H1 (cell line): ENCODE results near the gene TIGD6. TPM values are rescaled to one million over a fixed set of nuclear protein-coding genes. Genes with fewer than 3 reads are reported as not detected.

Source experiments
- HDAC2 ChIP-seq, 2 experiments: fragments of 300-600 bp in 1 of 2; sonication (generic) in 1 of 2; IDR thresholded peaks; 2 replicates each; pipeline ENCODE4 v1.6.1; 2011 to 2012; ENCODE audit warnings: low read depth in 2 of 2, low read length in 2 of 2, mild to moderate bottlenecking in 2 of 2, moderate library complexity in 2 of 2, borderline replicate concordance in 1 of 2, inconsistent platforms in 1 of 2
- PHF8 ChIP-seq: fragments of 200-600 bp; sonication (generic); conservative IDR thresholded peaks from 2 replicates; pipeline ENCODE4 v1.7.1; 2012; ENCODE audit warnings: low read depth, mild to moderate bottlenecking, inconsistent platforms, low read length, moderate library complexity
- POU5F1 ChIP-seq: IDR thresholded peaks from 2 replicates; pipeline ENCODE4 v1.6.1; 2011; ENCODE audit warnings: low read depth, mild to moderate bottlenecking, low read length, moderate library complexity
- RAD21 ChIP-seq, 2 experiments: IDR thresholded peaks in 1 of 2; conservative IDR thresholded peaks in 1 of 2; 2 replicates each; pipeline ENCODE4 v1.6.1; 2011; ENCODE audit warnings: low read depth in 2 of 2, low read length in 2 of 2, improper control_type of control experiment in 1 of 2, inconsistent platforms in 1 of 2, mild to moderate bottlenecking in 1 of 2, moderate library complexity in 1 of 2
- SIX5 ChIP-seq: IDR thresholded peaks from 2 replicates; pipeline ENCODE4 v1.6.1; 2011; ENCODE audit warnings: mild to moderate bottlenecking, low read depth, low read length
- YY1 ChIP-seq: IDR thresholded peaks from 2 replicates; pipeline ENCODE4 v1.6.1; 2011; ENCODE audit warnings: low read depth, mild to moderate bottlenecking, low read length
- polyA plus RNA-seq, 7 experiments: library from polyadenylated mRNA; depleted of rRNA in 3 of 7; stranded (reverse) in 5 of 7; unstranded in 2 of 7; fragments of >200 nt in 5 of 7; fragments of 200-250 nt in 2 of 7; gene quantifications; 1 replicate in 5 of 7; 2 replicates in 1 of 7; 4 replicates in 1 of 7; pipeline versions ENCODE4 v1.2.1 to v1.2.3, GENCODE V29; 2011 to 2013; ENCODE audit warnings: missing spikeins in 2 of 7, mixed read lengths in 2 of 7
- total RNA-seq: library from RNA; stranded (reverse); fragmentation: NEBNext Ultra II Directional; extraction: Animal tissue kit (Norgen Biotek cat#: 25700); gene quantifications from 2 replicates; pipeline ENCODE4 v1.2.1, GENCODE V29; 2021

Gene TIGD6
- total and polyA plus RNA-seq, 2 of the 8 experiments (the other 6 are each of a cell fraction or from before 2014, with no cell fraction given), result 1.3 to 2.4 TPM

DNA sequence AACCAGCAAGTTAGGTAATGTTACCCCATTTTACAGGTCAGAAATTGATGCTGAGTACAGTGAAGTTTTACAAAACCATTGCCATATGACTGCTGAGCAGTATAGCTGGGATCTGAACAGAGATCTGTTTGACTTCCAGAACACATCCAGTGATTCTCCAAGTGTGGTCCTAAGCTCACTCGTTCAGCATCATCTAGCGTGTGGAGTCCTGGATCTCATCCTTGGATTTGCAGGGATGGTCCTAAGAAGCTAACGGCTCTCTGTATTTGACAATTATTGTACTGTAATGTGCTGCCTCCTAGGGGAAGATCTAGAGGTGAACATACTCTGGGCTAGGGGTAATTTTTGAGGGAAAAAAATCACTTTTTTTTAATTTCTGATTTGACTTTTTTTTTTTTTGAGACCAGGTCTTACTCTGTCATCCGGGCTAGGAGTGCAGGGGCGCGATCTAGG lies 38.5 kb downstream of the TIGD6 start (continued):
- TF ChIP-seq RAD21 (IDR thresholded peaks at IDR 0.05 in 1 of 2, conservative IDR thresholded peaks at IDR 0.05 in 1 of 2; ENCODE audit: low read depth in 2 of 2, low read length in 2 of 2), result peak; percentile 47 to 57
- TF ChIP-seq HDAC2 (IDR thresholded peaks at IDR 0.05; ENCODE audit: borderline replicate concordance in 1 of 2, low read depth in 2 of 2, low read length in 2 of 2), result no peak
- no peak for TF ChIP-seq YY1
- no peak for TF ChIP-seq SIX5
- no peak for TF ChIP-seq POU5F1
- TF ChIP-seq PHF8, result no peak
